DOHH2 (cell line): ENCODE measurements around the gene P3H3.

ENCODE experiments used
- EZH2phosphoT487 ChIP-seq: fragments of 200-600 bp; sonication (generic); IDR thresholded peaks from 2 replicates; pipeline ENCODE4 v1.6.1; 2017; ENCODE audit warnings: borderline replicate concordance, mild to moderate bottlenecking, antibody characterized with exemption, low read length, moderate library complexity, mixed read lengths
- TF ChIP-seq, protein P1 (sequence below): fragments of 200-600 bp; sonication (generic); IDR thresholded peaks from one replicate; pipeline ENCODE4 v1.5.1; 2014; ENCODE audit warnings: antibody characterized with exemption, mild to moderate bottlenecking, low read depth, low read length; ENCODE audit not compliant: poor library complexity, severe bottlenecking

GRCh38 chr12:6807170-6807569 is 21.0 kb upstream of the P3H3 start:
- TF ChIP-seq, protein P1, sequence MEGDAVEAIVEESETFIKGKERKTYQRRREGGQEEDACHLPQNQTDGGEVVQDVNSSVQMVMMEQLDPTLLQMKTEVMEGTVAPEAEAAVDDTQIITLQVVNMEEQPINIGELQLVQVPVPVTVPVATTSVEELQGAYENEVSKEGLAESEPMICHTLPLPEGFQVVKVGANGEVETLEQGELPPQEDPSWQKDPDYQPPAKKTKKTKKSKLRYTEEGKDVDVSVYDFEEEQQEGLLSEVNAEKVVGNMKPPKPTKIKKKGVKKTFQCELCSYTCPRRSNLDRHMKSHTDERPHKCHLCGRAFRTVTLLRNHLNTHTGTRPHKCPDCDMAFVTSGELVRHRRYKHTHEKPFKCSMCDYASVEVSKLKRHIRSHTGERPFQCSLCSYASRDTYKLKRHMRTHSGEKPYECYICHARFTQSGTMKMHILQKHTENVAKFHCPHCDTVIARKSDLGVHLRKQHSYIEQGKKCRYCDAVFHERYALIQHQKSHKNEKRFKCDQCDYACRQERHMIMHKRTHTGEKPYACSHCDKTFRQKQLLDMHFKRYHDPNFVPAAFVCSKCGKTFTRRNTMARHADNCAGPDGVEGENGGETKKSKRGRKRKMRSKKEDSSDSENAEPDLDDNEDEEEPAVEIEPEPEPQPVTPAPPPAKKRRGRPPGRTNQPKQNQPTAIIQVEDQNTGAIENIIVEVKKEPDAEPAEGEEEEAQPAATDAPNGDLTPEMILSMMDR: no peak
- no peak for TF ChIP-seq EZH2phosphoT487
